GM21786 (cell line): ENCODE data around the gene CERK.

Experiments
- ATAC-seq: cut with Tn5 transposase; IDR thresholded peaks from one replicate; pipeline ENCODE4 v1.9.1; 2021; ENCODE audit not compliant: unreplicated experiment

Gene CERK

GRCh38 chr22:46764779-46765485 lies 26.9 kb upstream of the CERK start:
- no peak for ATAC-seq

- no peak for ATAC-seq
Measured at GRCh38 chr22:46764140-46764680, 26.2 kb upstream of the CERK start.

GRCh38 chr22:46763051-46763705 lies 25.1 kb upstream of the CERK start:
- ATAC-seq, result peak; percentile 59

- ATAC-seq, result peak; percentile 65
Measured at GRCh38 chr22:46762238-46763050, 24.4 kb upstream of the CERK start, which contains the start of gene TBC1D22A. Gene TBC1D22A (plus strand): TSS chr22:46762650. CDS start chr22:46762787, 137 bp downstream.

GRCh38 chr22:46761539-46762237 lies 23.6 kb upstream of the CERK start:
- ATAC-seq, result no peak

GRCh38 chr22:46761017-46761416 lies 23.0 kb upstream of the CERK start:
- ATAC-seq, result no peak

GRCh38 chr22:46758867-46759290 lies 20.8 kb upstream of the CERK start:
- ATAC-seq, result no peak

GRCh38 chr22:46758121-46758520 lies 20.1 kb upstream of the CERK start:
- no peak for ATAC-seq

- no peak for ATAC-seq
Measured at GRCh38 chr22:46757104-46757503, 19.1 kb upstream of the CERK start.

- ATAC-seq, result no peak
Measured at GRCh38 chr22:46756097-46756496, 18.0 kb upstream of the CERK start.

GRCh38 chr22:46755525-46755924 lies 17.5 kb upstream of the CERK start:
- ATAC-seq, result no peak

- no peak for ATAC-seq
Measured at GRCh38 chr22:46754826-46755225, 16.8 kb upstream of the CERK start.

- no peak for ATAC-seq
Measured at GRCh38 chr22:46754110-46754799, 16.2 kb upstream of the CERK start.

GRCh38 chr22:46753761-46754109 lies 15.7 kb upstream of the CERK start:
- ATAC-seq, result no peak

- ATAC-seq, result no peak
Measured at GRCh38 chr22:46753360-46753759, 15.3 kb upstream of the CERK start.

- ATAC-seq, result no peak
Measured at GRCh38 chr22:46752988-46753310, 14.9 kb upstream of the CERK start.

- no peak for ATAC-seq
Measured at GRCh38 chr22:46752286-46752987, 14.4 kb upstream of the CERK start.

- no peak for ATAC-seq
Measured at GRCh38 chr22:46750863-46751443, 12.9 kb upstream of the CERK start.

GRCh38 chr22:46750530-46750800 lies 12.4 kb upstream of the CERK start:
- ATAC-seq, result no peak
